Measurements from ENCODE around the gene MAML2.

MAML2 gene

DNA sequence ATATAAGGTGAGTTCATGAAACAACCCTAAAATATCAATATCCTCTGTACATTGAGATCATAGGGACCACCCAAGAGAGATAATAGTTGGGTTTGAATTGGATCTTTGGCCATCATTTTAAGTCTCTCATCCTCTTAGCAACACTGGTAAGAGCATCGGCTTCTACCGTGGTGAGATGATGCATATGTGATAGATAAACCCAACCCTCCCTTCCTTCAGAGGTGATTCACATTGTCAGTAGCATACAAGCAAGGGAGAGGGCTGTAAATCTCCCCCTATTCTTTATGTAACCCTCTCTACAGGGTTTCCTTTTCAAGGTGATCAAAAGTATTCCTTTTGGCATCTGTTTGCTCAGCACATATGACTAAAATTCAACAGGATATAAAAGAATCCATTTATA lies 316.7 kb downstream of the MAML2 start:
- DNase-seq = no peak

DNA sequence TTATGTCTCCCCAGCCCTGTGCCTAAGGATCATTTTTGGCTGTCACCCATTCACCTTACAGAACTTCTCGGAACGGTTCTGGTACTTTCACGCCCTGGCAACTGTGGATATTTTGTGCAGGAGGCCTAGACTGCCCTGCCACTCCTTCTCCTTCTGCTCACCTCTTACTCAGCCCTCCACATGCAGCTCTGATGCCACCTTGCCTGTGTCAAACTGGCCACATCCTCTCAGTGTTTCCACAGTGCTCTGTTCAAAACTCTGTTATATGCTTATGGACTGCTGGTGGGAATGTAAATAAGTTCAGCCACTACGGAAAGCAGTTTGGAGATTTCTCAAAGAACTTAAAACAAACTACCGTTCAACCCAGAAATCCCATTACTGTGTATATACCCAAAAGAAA lies 318.3 kb downstream of the MAML2 start:
- no peak for DNase-seq

DNA sequence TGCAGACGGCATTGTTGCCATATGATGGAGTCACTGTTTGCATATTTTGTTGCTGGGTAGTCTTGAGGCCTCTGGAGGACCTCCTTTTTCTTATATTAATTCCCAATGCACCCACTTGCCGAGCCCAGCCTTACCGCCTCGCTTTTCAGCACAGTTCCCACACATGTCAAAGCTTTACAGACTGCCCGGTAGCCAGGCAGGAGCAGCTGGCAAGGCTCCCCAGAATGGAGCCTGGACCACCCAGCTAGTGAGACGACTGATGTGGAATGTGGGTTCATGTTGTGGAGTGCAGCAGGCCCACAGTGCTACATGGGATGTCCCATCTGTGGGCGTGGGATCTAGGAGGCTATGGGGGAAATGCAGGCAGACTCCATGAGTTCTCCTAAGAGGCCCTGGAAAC lies 319.7 kb downstream of the MAML2 start:
- no peak for DNase-seq

DNA sequence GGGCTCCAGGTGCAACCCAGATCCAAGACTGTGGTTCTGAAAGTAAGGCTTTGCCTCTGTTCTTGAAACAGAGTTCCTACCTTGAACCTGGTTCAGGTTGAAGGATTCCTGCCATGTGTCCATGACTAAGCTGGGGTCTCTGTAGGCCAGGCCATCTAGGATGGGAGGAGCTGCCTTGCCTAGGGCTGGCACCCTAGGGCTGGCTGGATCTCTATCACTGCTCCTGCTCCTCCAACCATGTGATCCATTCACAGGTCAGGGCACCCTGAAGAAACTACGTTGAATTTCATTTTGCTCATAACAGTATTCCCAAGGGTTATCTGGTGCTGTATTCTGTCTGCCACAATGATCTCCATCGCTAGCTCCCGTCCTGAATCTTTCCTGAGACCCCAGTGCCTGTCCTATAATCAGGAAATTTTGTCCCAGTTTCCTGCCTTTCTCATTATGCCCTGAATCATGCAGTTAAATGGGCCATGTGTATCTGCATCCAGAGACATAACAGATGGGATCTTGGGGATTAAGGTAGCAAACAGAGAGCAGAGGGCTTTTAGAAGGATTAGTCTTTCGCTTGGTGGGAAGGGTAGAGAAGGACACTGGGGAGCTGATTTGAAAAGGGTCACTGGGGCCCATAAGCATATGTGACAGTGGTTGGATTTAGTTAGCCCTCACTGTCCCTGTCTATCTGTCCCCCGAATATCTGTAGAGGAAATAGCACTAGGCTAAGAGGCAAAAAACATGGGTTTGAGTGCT lies 320.9 kb downstream of the MAML2 start:
- no peak for DNase-seq

DNA sequence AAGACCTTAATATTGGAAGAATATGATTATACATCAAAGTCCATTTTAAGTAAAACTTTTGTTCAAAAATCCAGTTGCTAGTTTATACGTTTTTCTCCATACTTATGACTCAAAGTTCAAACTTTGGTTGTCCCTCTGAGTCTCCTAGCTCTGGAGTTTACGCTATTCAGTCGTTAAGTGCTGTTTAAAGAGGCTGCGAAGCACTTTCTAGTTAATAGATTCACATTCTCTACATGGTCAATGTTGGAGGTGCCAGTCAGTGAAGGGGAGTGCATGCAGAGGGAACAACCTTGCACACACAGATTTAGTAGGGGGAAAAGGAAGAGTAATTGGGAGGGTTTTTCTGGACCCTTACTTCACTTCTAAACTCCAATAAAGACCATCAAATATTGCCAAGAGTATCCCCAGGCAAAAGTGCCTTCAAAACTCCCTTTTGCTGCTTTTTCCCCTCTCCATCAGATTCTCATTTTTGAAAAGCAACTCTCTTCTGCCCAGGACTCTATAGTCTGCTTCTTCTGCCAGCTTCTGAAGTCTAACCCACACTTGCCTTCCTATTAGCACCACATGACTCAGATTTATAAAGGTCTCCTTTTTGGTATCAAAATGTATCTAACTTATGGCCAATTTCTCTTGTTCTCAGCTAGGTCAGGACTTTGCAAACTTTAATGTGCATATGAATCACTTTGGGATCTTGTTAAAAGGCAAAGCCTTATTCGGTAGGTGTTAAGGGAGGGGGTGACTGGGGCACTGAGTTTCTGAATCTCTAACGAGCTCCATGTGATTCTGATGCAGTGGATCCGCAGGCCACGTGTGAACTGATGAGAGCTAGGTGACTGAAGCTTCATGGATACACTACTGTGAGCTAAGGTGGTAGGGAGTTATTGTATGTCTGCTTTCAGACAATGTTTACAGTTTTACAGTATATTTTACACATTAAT lies 322.9 kb downstream of the MAML2 start:
- peak in 1 of 2 experiments; percentile 16 for DNase-seq

DNA sequence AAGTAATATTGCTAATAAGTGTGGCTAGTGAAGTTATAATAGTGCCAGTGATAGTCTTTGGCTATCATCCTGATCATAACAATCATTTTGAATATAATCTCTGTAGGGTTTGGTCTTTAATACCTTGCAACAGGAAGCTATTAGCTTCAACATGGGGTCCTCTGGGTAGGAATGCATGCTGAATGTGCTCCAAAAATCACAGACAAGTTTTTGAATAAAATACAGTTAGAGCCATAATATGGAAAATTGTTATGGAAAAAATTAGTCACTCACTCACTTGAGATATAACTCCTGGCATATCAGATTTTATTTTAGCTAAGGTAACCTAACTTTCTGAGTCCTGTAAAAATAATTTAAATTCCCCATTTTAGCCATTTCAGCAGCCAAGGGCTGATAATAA lies 323.7 kb downstream of the MAML2 start:
- no peak for DNase-seq

DNA sequence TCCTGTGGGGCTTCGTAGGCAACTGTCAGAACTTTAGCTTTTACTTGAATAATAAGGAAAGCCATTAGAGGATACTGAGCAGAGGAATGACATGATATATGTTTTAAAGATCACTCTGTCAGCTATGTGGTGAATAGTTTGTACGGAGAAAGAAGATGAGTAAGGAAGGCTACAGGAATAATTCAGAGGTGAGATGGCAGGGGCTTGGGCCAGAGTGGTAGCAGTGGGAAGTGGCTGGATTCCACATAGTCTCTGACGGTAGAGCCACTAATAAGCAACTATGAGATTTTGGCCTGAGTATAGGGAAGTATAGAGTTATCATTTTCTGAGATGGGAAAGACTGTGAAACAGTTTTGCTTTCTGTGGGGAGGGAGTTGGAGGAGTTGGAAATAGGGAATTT lies 325.1 kb downstream of the MAML2 start:
- no peak for DNase-seq

DNA sequence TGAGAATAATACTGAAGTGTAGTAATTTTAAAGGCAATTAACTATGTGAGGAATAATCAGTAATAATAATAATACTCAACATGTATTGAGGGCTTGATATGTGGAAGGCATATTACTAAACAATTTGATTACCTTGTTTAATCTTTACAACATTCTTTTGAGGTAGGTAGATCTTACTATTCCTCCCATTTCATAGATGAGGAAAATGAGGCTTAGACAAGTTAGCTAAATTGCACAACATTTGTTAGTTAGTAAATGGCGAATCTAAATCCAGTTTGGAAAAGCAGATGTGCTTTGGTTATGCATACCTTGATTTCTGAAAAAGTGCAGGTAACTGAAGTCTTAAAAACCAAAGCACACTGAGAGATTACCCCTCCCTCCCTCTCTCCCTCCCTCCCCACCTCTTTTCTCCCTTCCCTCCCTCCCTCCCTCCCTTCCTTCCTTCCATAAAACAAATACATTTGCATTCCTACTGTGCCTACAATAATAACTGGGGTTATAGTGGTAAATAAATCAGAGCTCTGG lies 326.0 kb downstream of the MAML2 start:
- DNase-seq = no peak

DNA sequence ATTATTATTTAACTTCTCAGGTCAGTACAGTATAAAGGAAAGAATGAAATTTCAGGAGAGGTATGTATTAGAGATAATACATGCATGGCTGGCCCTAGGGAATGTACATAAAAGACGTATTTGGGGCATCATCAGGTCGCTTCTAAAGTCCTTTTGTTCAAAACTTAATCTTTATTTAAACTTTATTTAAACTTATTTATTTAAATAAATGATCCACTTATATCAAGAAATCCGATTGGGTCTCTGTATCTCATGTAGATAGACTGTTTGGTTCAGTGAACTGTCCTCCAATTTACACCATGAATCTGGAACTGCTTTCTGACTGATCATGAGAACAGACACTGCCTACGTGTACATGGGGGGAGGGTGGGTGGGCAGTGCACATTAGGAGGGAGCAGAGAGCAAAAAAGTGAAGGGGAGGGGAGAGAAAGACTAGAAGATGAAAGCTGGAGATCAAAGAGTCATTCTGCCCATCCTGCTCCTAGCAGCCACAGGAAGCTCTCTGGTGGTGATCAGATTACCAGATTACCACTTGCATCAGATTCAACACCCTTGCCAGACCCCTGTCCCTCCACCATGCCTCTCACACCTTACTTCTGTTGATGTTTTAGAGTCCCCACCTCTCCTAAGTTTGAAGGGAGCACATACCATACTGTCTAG lies 327.0 kb downstream of the MAML2 start:
- peak in 1 of 2 experiments; percentile 25 for DNase-seq

DNA sequence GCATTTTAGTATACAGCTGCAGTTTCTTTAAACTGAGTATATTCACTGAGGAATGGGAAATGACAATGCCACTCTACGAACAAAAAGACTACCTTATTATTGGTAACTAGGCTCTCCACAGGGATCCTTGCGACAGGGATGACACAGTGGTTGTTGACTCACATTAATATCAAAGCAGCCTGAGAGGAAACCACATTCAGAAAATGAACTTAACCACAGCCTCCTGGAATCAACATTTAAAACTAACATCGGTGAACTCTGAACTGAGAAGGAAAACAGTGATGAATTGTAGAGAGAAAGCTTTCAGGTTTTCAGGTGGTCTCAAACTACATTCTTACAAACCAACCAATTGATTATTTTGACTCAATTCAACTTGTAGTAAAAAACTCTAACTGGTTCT lies 328.8 kb downstream of the MAML2 start:
- DNase-seq = peak in 1 of 2 experiments; percentile 58

DNA sequence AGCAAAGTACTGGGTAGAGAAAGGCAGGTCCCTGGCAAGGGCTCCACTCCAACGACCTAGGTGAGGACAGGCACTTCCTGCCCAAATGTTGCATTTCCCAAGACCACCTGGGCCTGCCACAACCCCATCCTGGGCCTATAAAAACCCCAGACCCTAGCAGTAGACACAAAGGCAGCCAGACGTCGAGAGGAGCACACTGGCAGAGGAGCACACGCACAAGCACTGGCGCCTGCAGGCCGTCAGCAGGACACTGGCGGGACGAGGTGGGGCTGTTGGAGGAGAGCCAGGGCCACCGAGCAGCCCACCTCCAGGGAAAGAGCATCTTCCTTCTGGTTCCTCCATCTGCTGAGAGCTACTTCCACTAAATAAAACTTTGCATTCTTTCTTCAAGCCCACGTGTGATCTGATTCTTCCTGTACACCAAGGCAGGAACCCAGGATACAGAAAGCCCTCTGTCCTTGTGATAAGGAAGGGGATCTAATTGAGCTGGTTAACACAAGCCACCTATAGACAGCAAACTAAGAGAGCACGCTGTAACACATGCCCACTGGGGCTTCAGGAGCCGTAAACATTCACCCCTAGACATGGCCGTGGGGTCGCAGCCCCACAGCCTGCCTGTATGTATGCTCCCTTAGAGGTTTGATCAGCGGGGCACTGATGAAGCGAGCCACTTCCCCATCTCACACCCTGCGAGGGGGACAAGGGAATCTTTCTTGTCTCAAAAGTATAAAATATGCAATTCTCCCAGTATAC lies 329.4 kb downstream of the MAML2 start:
- peak in 1 of 2 experiments; percentile 11 for DNase-seq

DNA sequence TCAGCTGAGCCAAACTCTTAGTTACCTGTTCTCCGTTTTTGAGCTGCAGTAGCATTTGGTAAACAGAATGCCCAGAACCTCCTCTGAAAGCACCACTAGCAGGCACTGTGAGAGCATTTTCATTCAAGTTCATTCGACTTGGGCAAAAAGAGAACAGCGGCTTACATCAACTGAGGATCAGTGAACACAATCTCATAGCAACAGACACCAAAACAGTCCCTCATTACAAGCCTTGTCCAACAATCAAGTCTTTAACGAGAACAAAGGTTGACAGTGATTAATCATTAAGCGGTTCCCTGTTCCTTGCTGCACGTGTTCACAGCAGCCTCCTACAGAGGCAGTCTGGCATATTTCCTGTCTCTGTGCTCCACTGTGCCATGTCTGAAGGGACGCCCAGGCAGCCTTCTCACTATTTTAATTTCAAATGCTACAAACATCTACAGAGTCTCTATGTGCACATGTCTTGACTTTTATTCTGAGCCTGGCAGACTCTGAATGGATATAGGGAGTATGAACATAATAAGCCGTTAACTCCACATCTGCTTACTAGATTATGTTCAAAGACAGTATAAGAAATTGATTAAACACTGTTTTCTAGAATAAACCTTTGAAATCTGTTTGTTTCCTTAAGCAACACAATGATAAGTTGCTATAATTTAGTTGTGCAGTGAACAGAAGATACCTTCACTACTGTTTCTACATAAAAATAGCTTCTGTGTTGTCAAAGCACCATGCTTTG lies 330.7 kb downstream of the MAML2 start:
- peak in 1 of 2 experiments; percentile 78 for DNase-seq

DNA sequence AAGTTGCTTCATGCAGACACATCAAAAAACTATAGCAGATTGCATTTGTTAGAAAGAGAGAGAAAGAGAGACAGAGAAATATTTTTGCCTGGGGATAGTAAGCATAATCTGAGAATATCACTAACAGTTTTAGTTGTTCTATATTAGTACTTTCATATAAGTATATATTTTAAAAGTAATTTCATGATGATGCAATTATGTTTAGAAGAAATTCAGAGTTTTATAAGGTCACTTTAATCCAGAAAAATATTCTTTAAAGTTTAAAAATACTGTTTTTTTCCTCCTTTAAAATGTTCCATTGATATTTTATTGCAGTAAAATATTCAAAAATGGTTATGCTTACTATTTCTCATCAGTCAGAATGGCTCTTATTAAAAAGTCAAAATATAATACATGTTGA lies 332.3 kb downstream of the MAML2 start:
- DNase-seq = no peak

DNA sequence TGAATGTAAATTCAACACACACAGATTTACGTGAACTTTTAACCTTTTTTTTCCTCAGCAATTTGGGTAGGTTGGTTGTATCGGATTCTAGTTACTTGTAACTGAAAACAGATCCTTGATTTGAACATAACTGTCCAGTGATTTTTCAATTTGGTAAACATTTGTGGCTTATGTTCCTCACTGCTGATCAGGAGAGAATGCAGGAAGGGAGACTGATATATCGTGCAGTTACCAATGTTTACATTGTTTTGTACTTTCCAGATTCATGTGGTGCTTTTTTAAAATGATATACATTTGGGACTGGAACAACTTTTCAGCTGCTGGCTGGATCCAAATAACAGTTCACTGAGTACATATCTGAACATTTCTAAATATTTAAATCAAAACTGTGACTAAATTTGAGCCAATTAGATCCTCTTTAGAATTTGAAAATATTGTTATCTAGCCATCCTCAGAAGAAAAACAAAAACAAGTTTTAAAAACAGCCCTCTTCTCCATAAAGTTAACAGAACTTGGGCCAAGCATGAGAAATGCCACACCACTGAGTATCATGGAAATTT lies 334.8 kb downstream of the MAML2 start:
- no peak for DNase-seq

DNA sequence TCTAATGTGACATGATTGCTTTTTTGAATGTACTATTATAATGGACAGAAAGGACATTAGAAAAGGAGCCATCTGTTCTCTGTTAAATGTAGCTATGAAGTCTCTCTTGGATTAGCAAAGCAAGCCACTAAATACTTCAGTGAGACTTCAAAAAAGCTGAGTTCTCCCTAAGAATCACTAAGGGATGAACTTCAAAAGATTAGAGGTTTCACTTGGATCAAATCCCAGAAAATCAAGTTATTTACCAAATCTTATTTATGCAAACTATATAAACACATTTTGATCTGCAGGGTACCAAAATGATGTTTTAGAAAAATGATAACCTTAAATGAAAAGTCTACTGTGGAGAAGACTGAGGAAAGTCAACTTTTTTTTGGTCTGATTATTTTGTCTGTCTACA lies 337.0 kb downstream of the MAML2 start:
- no peak for DNase-seq

DNA sequence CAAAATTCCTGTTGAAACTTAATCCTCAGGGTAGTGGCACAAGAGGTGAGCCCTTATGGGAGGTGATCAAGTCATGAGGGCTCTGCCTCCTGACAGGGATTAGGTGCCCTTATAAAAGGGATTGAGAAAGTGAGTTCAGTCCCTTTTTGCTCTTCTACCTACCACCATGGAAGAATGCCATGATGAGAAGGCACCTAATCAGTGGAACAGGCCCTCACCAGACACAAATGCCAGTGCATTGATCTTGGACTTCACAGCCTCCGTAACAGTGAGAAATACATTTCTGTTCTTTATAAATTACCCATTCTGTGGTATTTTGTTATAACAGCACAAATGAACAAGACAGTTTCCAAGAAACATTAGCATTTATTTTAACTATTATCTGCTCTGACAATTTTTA lies 338.1 kb downstream of the MAML2 start:
- DNase-seq = no peak

DNA sequence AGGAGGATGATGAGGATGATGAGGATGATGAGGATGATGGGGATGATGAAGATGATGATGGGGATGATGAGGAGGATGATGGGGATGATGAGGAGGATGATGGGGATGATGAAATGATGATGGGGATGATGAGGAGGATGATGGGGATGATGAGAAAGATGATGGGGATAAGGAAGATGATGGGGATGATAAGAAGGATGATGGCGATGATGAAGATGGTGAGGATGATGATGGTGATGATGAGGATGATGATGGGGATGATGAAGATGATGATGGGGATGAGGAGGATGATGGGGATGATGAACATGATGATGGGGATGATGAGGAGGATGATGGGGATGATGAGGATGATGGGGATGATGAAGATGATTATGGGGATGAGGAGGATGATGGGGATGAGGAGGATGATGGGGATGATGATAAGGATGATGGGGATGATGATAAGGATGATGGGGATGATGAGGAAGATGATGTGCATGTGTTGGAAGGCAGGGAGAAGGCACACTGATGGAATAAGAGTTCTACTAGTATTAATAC lies 340.2 kb downstream of the MAML2 start:
- DNase-seq = no peak

DNA sequence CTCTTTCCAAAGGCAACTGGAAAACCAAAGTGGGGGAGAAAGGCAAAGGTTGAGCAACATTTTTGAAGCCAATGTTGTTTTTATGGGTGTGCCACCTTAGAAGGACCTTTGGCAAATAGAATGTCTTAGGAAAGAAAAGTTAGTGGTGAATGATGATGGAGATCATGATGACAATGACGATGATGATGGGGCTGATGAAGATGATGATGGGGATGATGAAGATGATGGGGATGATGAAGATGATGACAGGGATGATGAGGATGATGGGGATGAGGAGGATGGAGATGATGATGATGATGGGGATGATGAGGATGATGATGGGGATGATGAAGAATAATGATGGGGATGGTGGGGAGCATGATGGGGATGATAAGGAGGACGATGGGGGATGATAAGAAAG lies 340.7 kb downstream of the MAML2 start:
- no peak for DNase-seq

DNA sequence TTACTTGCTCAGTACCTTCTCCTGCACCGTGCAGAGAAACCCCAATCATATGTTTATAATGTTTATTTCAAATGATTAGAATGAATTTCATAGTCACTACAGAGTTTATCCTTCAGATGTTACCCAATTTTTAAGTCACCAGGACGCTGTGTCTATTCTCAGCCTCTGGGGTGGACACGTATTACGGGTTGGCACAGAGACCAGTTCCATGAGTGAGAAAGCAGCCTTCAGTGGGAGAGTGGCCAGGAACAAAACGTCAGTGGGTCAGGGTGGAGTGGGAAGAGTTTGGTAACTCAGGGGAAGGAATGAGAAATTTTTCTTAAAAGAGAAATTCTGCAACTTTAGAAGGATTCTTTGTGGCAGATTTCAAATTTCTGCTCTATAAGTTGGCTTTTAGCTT lies 342.0 kb downstream of the MAML2 start:
- DNase-seq = no peak

DNA sequence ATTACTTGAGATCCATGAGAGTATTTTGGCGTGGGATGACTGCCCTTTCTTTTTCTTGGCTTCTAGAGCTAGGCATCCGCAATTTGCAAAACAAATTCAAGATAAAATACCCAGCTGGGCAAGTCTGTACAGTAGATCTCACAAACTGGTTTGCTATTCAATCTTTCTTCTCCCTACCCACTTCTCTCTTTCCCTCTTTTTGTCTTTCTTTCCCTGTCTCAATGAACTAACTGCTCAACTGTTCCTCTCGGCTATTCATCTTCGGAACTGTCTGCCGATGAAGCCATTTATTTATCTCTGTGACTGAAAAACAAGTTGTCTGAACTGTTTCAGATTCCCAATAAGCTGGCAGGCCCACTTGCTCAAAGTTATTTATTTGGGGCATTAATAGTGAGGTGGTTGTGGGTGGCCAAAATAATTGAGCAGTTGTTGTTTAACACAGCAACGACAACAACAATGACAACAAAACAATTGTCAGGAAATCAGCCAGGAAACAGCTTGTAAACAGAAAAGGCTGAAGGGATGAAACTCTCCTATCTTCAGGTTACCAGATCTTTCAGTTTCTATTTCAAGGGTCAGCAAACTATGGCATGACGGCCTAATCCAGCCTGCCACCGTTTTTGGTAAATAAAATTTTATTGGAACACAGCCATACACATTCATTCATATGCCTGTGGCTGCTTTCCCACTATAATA lies 343.1 kb downstream of the MAML2 start:
- no peak for DNase-seq

All from stimulated activated CD4-positive, alpha-beta T cell treated with anti-CD3 and anti-CD28 coated beads, Interleukin-4, amount 100 ng/mL, for 4 hours (primary cell).